Liver (tissue), 3 donors: ENCODE measurements around the gene VAV3.

Experiments
- ATF3 ChIP-seq: IDR thresholded peaks from 2 replicates; pipeline ENCODE4 v1.6.1; 2016; ENCODE audit warnings: antibody characterized with exemption
- MAX ChIP-seq: IDR thresholded peaks from 2 replicates; pipeline ENCODE4 v1.6.1; 2016; ENCODE audit warnings: antibody characterized with exemption
- RAD21 ChIP-seq, 2 donors: IDR thresholded peaks; 2 replicates each; pipeline ENCODE4 v1.6.1; 2016; ENCODE audit warnings: antibody characterized with exemption in 2 of 2, mild to moderate bottlenecking in 2 of 2
- RXRA ChIP-seq, 2 donors: IDR thresholded peaks; 2 replicates each; pipeline ENCODE4 v1.6.1; 2017 to 2018; ENCODE audit warnings: antibody characterized with exemption in 2 of 2, mild to moderate bottlenecking in 1 of 2
- TAF1 ChIP-seq: conservative IDR thresholded peaks from 2 replicates; pipeline ENCODE4 v1.6.1; 2016; ENCODE audit warnings: antibody characterized with exemption, mild to moderate bottlenecking
- TF ChIP-seq, protein P1 (sequence below): fragments of 150-350 bp; IDR thresholded peaks from 2 replicates; pipeline ENCODE4 v1.5.1; 2017; ENCODE audit warnings: improper control_type of control experiment, low read depth, low read length; ENCODE audit not compliant: missing input control
- donor health status: healthy.
- donor health status: healthy.

- TF ChIP-seq, protein P1, sequence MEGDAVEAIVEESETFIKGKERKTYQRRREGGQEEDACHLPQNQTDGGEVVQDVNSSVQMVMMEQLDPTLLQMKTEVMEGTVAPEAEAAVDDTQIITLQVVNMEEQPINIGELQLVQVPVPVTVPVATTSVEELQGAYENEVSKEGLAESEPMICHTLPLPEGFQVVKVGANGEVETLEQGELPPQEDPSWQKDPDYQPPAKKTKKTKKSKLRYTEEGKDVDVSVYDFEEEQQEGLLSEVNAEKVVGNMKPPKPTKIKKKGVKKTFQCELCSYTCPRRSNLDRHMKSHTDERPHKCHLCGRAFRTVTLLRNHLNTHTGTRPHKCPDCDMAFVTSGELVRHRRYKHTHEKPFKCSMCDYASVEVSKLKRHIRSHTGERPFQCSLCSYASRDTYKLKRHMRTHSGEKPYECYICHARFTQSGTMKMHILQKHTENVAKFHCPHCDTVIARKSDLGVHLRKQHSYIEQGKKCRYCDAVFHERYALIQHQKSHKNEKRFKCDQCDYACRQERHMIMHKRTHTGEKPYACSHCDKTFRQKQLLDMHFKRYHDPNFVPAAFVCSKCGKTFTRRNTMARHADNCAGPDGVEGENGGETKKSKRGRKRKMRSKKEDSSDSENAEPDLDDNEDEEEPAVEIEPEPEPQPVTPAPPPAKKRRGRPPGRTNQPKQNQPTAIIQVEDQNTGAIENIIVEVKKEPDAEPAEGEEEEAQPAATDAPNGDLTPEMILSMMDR, result no peak
- TF ChIP-seq MAX, result no peak
- no peak for TF ChIP-seq RAD21 (IDR thresholded peaks at IDR 0.05)
- no peak for TF ChIP-seq TAF1
- TF ChIP-seq ATF3, result no peak
- TF ChIP-seq RXRA (IDR thresholded peaks at IDR 0.05), result no peak
Measured at GRCh38 chr1:107590900-107591622, 373.9 kb downstream of the VAV3 start.
